Measurements from ENCODE around the gene UBB.

UBB gene

DNA sequence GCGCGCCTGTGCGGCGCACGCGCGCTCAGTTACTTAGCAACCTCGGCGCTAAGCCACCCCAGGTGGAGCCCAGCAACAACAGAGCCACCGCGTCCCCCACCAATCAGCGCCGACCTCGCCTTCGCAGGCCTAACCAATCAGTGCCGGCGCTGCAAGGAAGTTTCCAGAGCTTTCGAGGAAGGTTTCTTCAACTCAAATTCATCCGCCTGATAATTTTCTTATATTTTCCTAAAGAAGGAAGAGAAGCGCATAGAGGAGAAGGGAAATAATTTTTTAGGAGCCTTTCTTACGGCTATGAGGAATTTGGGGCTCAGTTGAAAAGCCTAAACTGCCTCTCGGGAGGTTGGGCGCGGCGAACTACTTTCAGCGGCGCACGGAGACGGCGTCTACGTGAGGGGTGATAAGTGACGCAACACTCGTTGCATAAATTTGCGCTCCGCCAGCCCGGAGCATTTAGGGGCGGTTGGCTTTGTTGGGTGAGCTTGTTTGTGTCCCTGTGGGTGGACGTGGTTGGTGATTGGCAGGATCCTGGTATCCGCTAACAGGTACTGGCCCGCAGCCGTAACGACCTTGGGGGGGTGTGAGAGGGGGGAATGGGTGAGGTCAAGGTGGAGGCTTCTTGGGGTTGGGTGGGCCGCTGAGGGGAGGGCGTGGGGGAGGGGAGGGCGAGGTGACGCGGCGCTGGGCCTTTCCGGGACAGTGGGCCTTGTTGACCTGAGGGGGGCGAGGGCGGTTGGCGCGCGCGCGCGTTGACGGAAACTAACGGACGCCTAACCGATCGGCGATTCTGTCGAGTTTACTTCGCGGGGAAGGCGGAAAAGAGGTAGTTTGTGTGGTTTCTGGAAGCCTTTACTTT lies at the start of gene UBB:
Gene UBB (plus strand): TSS at position 452 of the 856 bp plus-strand sequence. CDS start 817 bp downstream, outside the sequence.
- peak within 1 kb of the TSS; percentile 81 for H3K9ac ChIP-seq (ENCODE audit: insufficient read length, low read depth)
- no peak for TF ChIP-seq ZNF274 (IDR thresholded peaks at IDR 0.05; ENCODE audit: low read depth, low read length)
- TF ChIP-seq SUZ12 (IDR thresholded peaks at IDR 0.05; ENCODE audit: extremely low read depth, insufficient read depth, insufficient read length), result no peak
- no peak for TF ChIP-seq YY1 (IDR thresholded peaks at IDR 0.05; ENCODE audit: insufficient read depth, insufficient read length)
- H3K36me3 ChIP-seq (ENCODE audit: insufficient read depth, insufficient read length, low read length), result peaks cover 25% of the 10 kb centered on the region
- H3K4me3 ChIP-seq (ENCODE audit: insufficient read length, low read depth), result peak within 1 kb of the TSS; percentile 80
- DNase-seq (ENCODE audit: low read depth, low spot score), result peak; percentile 92
- no peaks in the 10 kb centered on the region for H3K27me3 ChIP-seq (ENCODE audit: insufficient read depth, insufficient read length)
- H3K4me1 ChIP-seq (ENCODE audit: insufficient read depth, insufficient read length), result no peaks in the 10 kb centered on the region
- no peaks in the 10 kb centered on the region for H3K9me3 ChIP-seq (ENCODE audit: insufficient read depth, low read length)

DNA sequence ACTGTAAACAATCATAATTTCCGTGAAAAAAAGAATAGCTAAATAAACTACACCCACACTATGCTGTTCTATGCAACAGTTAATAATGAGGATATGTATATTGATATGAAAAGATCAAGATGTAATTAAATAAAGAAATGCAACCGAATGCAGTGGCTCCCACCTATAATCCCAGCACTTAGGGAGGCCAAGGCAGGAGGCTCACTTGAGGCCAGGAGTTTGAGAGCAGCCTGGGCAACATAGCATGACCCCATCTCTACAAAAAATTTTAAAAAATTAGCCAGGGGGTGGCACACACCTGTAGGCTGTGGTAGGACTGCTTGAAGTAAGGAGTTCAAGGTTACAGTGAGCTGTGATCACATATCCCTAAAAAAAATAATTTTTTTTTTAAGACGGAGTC lies 42.5 kb upstream of the UBB start:
- DNase-seq (ENCODE audit: low read depth, low spot score), result no peak
- Histone ChIP-seq H3K36me3 (ENCODE audit: insufficient read depth, insufficient read length, low read length) (peaks cover 12% of the 10 kb centered on the region), H3K9ac (ENCODE audit: insufficient read length, low read depth) (no peak overlapping the region), H3K4me1 (ENCODE audit: insufficient read depth, insufficient read length) (no peaks in the 10 kb centered on the region), H3K4me3 (ENCODE audit: insufficient read length, low read depth) (no peak overlapping the region), H3K27me3 (ENCODE audit: insufficient read depth, insufficient read length) (no peaks in the 10 kb centered on the region), H3K9me3 (ENCODE audit: insufficient read depth, low read length) (no peaks in the 10 kb centered on the region)
- no peak for TF ChIP-seq YY1 (IDR thresholded peaks at IDR 0.05; ENCODE audit: insufficient read depth, insufficient read length)
- TF ChIP-seq ZNF274 (IDR thresholded peaks at IDR 0.05; ENCODE audit: low read depth, low read length), result no peak
- TF ChIP-seq SUZ12 (IDR thresholded peaks at IDR 0.05; ENCODE audit: extremely low read depth, insufficient read depth, insufficient read length), result no peak

DNA sequence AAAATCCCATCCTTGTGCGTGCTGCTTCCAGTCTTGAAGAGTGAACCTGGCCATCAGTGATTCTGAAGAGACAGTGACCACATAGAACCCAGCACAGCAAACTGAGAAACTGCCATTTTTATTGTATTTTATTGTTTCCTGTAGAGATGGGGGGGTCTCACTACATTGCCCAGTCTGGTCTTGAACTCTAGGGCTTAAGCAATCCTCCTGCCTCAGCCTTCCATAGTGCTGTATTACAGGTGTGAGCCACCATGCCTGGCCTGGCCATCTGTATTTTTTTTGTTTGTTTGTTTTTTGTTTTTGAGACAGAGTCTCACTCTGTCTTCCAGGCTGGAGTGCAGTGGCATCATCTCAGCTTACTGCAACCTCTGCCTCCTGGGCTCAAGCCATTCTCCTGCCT lies 41.5 kb upstream of the UBB start:
- no peaks in the 10 kb centered on the region for H3K27me3 ChIP-seq (ENCODE audit: insufficient read depth, insufficient read length)
- no peaks in the 10 kb centered on the region for H3K9me3 ChIP-seq (ENCODE audit: insufficient read depth, low read length)

DNA sequence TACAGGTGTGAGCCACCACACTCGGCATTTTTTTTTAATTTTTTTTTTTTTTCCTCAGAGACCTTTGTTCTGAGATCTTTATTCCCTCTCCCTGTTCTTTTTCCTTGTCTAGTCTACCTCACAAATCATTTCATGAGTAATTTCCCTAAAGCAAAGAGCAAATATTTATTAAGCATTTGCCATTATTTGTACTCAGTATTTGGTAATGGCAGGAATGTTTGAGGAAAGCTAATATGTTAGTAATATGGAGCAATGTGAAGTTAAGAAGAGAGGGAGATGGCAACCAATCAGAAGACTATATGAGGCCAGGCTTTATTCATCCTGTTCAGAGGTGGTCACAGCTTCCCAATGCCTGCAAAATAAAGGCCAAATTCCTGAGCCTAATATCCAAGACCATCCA lies 40.9 kb upstream of the UBB start:
- Histone ChIP-seq H3K4me1 (ENCODE audit: insufficient read depth, insufficient read length) (no peaks in the 10 kb centered on the region), H3K36me3 (ENCODE audit: insufficient read depth, insufficient read length, low read length) (peaks cover 18% of the 10 kb centered on the region), H3K4me3 (ENCODE audit: insufficient read length, low read depth) (no peak overlapping the region), H3K27me3 (ENCODE audit: insufficient read depth, insufficient read length) (no peaks in the 10 kb centered on the region), H3K9me3 (ENCODE audit: insufficient read depth, low read length) (no peaks in the 10 kb centered on the region), H3K9ac (ENCODE audit: insufficient read length, low read depth) (no peak overlapping the region)
- DNase-seq (ENCODE audit: low read depth, low spot score), result no peak
- TF ChIP-seq ZNF274 (IDR thresholded peaks at IDR 0.05; ENCODE audit: low read depth, low read length) (no peak), SUZ12 (IDR thresholded peaks at IDR 0.05; ENCODE audit: extremely low read depth, insufficient read depth, insufficient read length) (no peak), YY1 (IDR thresholded peaks at IDR 0.05; ENCODE audit: insufficient read depth, insufficient read length) (no peak)

More for the DNA sequence above, 41.5 kb upstream of the UBB start:
- Histone ChIP-seq H3K4me3 (ENCODE audit: insufficient read length, low read depth) (no peak overlapping the region), H3K36me3 (ENCODE audit: insufficient read depth, insufficient read length, low read length) (peaks cover 17% of the 10 kb centered on the region), H3K9ac (ENCODE audit: insufficient read length, low read depth) (no peak overlapping the region), H3K4me1 (ENCODE audit: insufficient read depth, insufficient read length) (no peaks in the 10 kb centered on the region)
- no peak for TF ChIP-seq YY1 (IDR thresholded peaks at IDR 0.05; ENCODE audit: insufficient read depth, insufficient read length)
- TF ChIP-seq SUZ12 (IDR thresholded peaks at IDR 0.05; ENCODE audit: extremely low read depth, insufficient read depth, insufficient read length), result no peak
- TF ChIP-seq ZNF274 (IDR thresholded peaks at IDR 0.05; ENCODE audit: low read depth, low read length), result no peak
- no peak for DNase-seq (ENCODE audit: low read depth, low spot score)

DNA sequence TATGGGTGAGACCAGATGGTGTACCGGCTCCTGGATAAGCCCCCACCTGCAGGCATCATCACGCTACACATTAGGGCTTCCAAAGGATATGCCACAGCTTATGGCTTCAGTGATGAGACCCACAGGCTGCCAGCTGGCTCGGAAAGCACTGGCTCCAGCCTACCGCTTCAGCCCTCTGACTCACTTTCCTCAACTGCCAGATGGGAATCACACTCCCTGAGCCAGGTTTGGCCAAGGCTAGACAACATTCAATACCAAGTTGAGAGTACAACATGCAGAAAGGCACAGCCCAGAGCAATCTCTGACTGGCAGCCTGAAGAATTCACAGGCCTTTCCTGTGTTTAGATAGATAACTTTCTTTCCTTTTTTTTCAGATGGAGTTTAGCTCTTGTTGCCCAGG lies 37.9 kb upstream of the UBB start:
- TF ChIP-seq YY1 (IDR thresholded peaks at IDR 0.05; ENCODE audit: insufficient read depth, insufficient read length), result no peak
- TF ChIP-seq ZNF274 (IDR thresholded peaks at IDR 0.05; ENCODE audit: low read depth, low read length), result no peak
- TF ChIP-seq SUZ12 (IDR thresholded peaks at IDR 0.05; ENCODE audit: extremely low read depth, insufficient read depth, insufficient read length), result no peak
- no peak for DNase-seq (ENCODE audit: low read depth, low spot score)
- H3K27me3 ChIP-seq (ENCODE audit: insufficient read depth, insufficient read length), result no peaks in the 10 kb centered on the region

DNA sequence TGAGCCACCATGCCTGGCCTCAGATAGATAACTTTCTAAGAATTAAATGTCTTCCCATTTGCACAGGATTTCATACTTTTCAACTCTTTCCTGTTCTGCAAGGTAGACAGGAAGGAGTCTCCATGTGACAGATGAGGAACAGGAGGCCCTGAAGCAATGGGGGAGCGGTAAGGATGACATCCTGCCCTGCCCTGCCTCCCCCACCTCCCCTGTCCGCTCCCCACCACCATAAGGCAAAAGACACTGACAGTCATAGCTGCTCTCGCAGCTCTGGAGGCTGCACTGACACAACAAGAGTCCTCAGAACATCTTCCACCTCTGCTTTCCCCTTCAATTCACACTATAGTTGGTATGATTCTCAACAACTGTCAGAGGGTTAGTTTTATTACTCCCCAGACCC lies 37.3 kb upstream of the UBB start:
- H3K9ac ChIP-seq (ENCODE audit: insufficient read length, low read depth), result no peak overlapping the region
- TF ChIP-seq SUZ12 (IDR thresholded peaks at IDR 0.05; ENCODE audit: extremely low read depth, insufficient read depth, insufficient read length), result no peak
- no peak for TF ChIP-seq ZNF274 (IDR thresholded peaks at IDR 0.05; ENCODE audit: low read depth, low read length)
- TF ChIP-seq YY1 (IDR thresholded peaks at IDR 0.05; ENCODE audit: insufficient read depth, insufficient read length), result no peak

More for the DNA sequence above, 37.9 kb upstream of the UBB start:
- Histone ChIP-seq H3K9ac (ENCODE audit: insufficient read length, low read depth) (no peak overlapping the region), H3K9me3 (ENCODE audit: insufficient read depth, low read length) (no peaks in the 10 kb centered on the region), H3K4me3 (ENCODE audit: insufficient read length, low read depth) (no peak overlapping the region), H3K36me3 (ENCODE audit: insufficient read depth, insufficient read length, low read length) (peaks cover 27% of the 10 kb centered on the region), H3K4me1 (ENCODE audit: insufficient read depth, insufficient read length) (no peaks in the 10 kb centered on the region)

DNA sequence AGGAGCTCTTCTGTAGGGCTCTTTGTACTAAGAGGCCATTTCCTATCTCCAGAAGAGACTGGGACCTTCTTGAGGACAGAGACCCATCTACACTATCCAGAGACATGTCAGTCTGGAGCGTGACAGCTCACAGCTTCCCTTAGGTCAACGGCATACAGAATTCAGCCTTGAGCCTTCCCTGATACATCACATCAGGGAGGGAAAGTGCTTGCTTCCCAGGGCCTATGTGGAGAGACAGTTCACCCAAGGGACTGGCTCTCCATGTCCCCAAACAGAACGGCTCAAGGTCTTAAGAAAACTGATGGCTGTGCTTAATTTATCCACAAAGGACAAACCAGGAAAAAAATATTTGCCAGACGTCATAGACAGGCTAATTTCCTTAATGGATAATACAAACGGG lies 35.3 kb upstream of the UBB start:
- no peak for TF ChIP-seq SUZ12 (IDR thresholded peaks at IDR 0.05; ENCODE audit: extremely low read depth, insufficient read depth, insufficient read length)
- no peak for TF ChIP-seq YY1 (IDR thresholded peaks at IDR 0.05; ENCODE audit: insufficient read depth, insufficient read length)
- TF ChIP-seq ZNF274 (IDR thresholded peaks at IDR 0.05; ENCODE audit: low read depth, low read length), result no peak
- Histone ChIP-seq H3K9me3 (ENCODE audit: insufficient read depth, low read length) (no peaks in the 10 kb centered on the region), H3K27me3 (ENCODE audit: insufficient read depth, insufficient read length) (no peaks in the 10 kb centered on the region), H3K4me3 (ENCODE audit: insufficient read length, low read depth) (no peak overlapping the region), H3K9ac (ENCODE audit: insufficient read length, low read depth) (no peak overlapping the region), H3K36me3 (ENCODE audit: insufficient read depth, insufficient read length, low read length) (peaks cover 43% of the 10 kb centered on the region), H3K4me1 (ENCODE audit: insufficient read depth, insufficient read length) (no peaks in the 10 kb centered on the region)
- DNase-seq (ENCODE audit: low read depth, low spot score), result no peak

More for the DNA sequence above, 37.3 kb upstream of the UBB start:
- Histone ChIP-seq H3K4me3 (ENCODE audit: insufficient read length, low read depth) (no peak overlapping the region), H3K4me1 (ENCODE audit: insufficient read depth, insufficient read length) (no peaks in the 10 kb centered on the region), H3K9me3 (ENCODE audit: insufficient read depth, low read length) (no peaks in the 10 kb centered on the region), H3K27me3 (ENCODE audit: insufficient read depth, insufficient read length) (no peaks in the 10 kb centered on the region), H3K36me3 (ENCODE audit: insufficient read depth, insufficient read length, low read length) (peaks cover 31% of the 10 kb centered on the region)
- no peak for DNase-seq (ENCODE audit: low read depth, low spot score)
